Body of pancreas (tissue), 4 donors: ENCODE results near the gene MRRF. TPM values are rescaled to one million over a fixed set of nuclear protein-coding genes. Genes with fewer than 3 reads are reported as not detected.

ENCODE experiments used
- ATAC-seq: fragments of 150-250 bp; one replicate; pipeline ENCODE4 v1.9.1; 2016
- DNase-seq, 4 donors: peaks; one replicate each; pipeline ENCODE4 v3.0.0-alpha.2; 2019
- H3K27ac ChIP-seq, 4 donors: fragments of 200-600 bp; sonication (generic); 1 replicate in 3 of 4; 2 replicates in 1 of 4; pipeline versions ENCODE4 v1.5.1 to v1.6.1; 2016 to 2019; ENCODE audit warnings: mild to moderate bottlenecking in 1 of 4, mixed read lengths in 1 of 4, moderate library complexity in 1 of 4
- H3K27me3 ChIP-seq, 2 donors: fragments of 200-600 bp; sonication (generic); one replicate each; pipeline ENCODE4 v1.6.0; 2016; ENCODE audit warnings: mild to moderate bottlenecking in 1 of 2
- H3K36me3 ChIP-seq, 2 donors: fragments of 200-600 bp; sonication (generic); replicated peaks in 1 of 2; 2 replicates each; pipeline ENCODE4 v1.5.1; 2016; ENCODE audit warnings: low read depth in 2 of 2; ENCODE audit not compliant: insufficient read depth in 1 of 2
- H3K4me1 ChIP-seq: fragments of 200-600 bp; sonication (generic); one replicate; pipeline ENCODE4 v1.6.0; 2016
- H3K4me3 ChIP-seq, 2 donors: fragments of 200-600 bp; sonication (generic); 1 replicate in 1 of 2; 2 replicates in 1 of 2; pipeline ENCODE4 v1.5.1; 2016 to 2019
- H3K9me3 ChIP-seq, 3 donors: fragments of 200-600 bp; sonication (generic); 1 replicate in 2 of 3; 2 replicates in 1 of 3; pipeline ENCODE4 v1.5.1; 2016
- CTCF ChIP-seq, 7 experiments: fragments of 450-650 bp in 4 of 7; fragments of 200-600 bp in 3 of 7; sonication (generic) in 3 of 7; IDR thresholded peaks; one replicate each; pipeline ENCODE4 v1.5.1; 2016 to 2019; ENCODE audit warnings: antibody characterized with exemption in 7 of 7
- POLR2A ChIP-seq, 3 donors: fragments of 450-650 bp; IDR thresholded peaks; one replicate each; pipeline ENCODE4 v1.6.1; 2016; ENCODE audit warnings: antibody characterized with exemption in 3 of 3, mild to moderate bottlenecking in 2 of 3
- WGBS, 2 donors: methylation state at CpG; one replicate each; pipeline ENCODE4 v1.1.5; 2017; 5-methylcytosine and 5-hydroxymethylcytosine counted together
- intact Hi-C: fragments of 100-400 bp; cut with DNase I; formaldehyde crosslinking; loops from one replicate; pipeline ENCODE4 v1.15.1; 2023
- total RNA-seq, 2 donors: library from RNA; depleted of rRNA; stranded (reverse); fragments of >200 nt; gene quantifications; one replicate each; pipeline ENCODE4 v1.1.0, GENCODE V29; 2016

MRRF gene
- 10 to 100 TPM; 11.9 to 13.5 TPM for total RNA-seq

DNA sequence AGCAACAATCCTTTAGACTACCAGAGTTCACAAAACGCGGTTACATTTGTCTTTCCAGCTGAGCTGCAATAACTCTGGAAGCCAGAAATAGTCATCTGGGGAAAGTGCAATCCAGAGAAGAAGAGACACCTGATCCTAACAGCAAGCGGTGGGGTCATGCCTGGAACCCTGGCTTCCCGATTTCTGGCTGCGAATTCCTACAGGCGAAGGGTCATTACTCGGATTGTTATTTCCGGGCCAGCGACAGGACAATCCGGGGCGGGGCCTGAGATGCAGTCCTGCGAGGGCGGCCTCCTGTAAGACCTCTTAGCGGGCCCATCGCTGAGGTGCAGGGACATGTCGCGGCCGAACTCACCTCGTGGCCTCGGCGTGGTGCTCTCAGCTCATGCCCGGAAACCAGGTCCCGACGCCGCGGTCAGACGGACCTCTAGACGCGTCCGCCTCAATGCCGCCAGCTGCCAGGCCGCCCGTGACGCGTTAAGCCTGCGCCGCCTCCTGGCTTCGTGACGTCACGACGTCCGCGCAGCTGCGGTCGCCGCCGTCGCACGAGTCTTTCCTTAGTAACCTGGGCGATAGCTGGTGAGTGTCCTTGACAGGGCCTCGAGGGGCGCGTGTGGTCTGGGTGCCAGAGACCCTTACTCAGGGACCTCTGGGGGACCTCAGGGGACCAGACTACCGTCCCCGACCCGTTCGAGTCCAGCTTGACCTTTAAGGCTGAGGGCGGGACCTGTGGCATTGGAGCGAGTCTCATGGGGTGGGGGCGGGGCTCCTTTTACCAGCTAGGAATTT lies at the start of gene MRRF, which contains the start of gene RBM18:
MRRF (plus strand) TSS at position 523 of the 789 bp plus-strand sequence. CDS start 6,010 bp downstream, outside the sequence.
RBM18 (minus strand) TSS at position 481 of the 789 bp plus-strand sequence. CDS start 3,348 bp downstream, outside the sequence.
- Histone ChIP-seq H3K36me3 (peaks cover 0 to 2% of the 10 kb centered on the region in 2 donors), H3K9me3 (no peaks in the 10 kb centered on the region), H3K4me3 (peak within 1 kb of the TSS; percentile 49 to 77), H3K27me3 (no peaks in the 10 kb centered on the region), H3K27ac (peak within 1 kb of the TSS; percentile 80 to 98 (median 88)), H3K4me1 (peaks cover 38% of the 10 kb centered on the region)
- intact Hi-C loops: no loop called here
- WGBS, 2 donors: 0 to 1% methylated on average over 8 to 60 of the region's 60 CpGs
- DNase-seq: peak; percentile 90 to 92 (median 90)
- TF ChIP-seq POLR2A (IDR thresholded peaks at IDR 0.05): peak; percentile 32 to 76 (median 68)
- peak in 1 of 7 experiments; percentile 24 for TF ChIP-seq CTCF (IDR thresholded peaks at IDR 0.05)
- peak; percentile 93 for ATAC-seq

- peaks cover 0 to 26% of the 10 kb centered on the region in 2 donors for H3K27me3 ChIP-seq
Observed at GRCh38 chr9:122215663-122216062, 49.0 kb upstream of the MRRF start.

DNA sequence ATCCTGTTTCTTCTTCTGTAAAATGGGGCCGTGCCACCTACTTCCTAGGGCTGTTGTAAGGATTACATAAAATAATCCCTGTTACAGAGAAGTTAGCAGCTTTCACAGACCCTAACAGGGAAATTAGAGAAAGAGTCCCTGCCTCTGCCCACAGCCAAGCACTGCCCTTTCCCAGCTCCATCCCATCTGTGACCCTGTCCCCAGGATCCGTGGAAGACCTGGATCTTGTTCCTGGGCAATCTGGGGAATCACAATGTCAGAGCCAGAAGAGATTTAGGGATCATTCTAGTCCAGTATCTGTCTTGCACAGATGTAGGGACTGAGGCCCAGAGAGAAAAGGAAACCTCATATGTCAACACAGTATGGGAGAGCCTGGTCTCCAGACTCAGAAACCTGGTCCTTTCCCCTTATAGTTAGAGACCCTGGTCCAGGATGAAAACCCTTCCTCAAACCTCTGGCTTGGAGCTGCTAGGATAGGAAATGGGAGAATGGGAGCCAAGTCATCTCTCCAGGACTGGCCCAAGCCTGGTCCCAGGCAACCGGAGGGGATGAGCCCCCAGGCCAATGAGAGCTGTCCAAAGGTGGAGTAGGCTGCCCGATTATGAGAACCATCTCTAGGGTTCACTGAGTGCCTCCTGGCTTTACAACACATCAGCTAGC lies 48.4 kb upstream of the MRRF start:
- no peaks in the 10 kb centered on the region for H3K9me3 ChIP-seq
- 64 to 70% methylated on average over 4 of the region's 4 CpGs for WGBS, 2 donors
- peaks cover 0 to 30% of the 10 kb centered on the region in 2 donors for H3K27me3 ChIP-seq
- TF ChIP-seq CTCF (IDR thresholded peaks at IDR 0.05) (no peak), POLR2A (IDR thresholded peaks at IDR 0.05) (no peak)
- no peak overlapping the region for H3K4me3 ChIP-seq
- intact Hi-C loops: no loop called here
- peaks cover 36% of the 10 kb centered on the region for H3K4me1 ChIP-seq
- no peaks in the 10 kb centered on the region for H3K36me3 ChIP-seq
- H3K27ac ChIP-seq: no peak overlapping the region
- ATAC-seq: no peak
- no peak for DNase-seq

More at GRCh38 chr9:122215663-122216062, 49.0 kb upstream of the MRRF start:
- ATAC-seq: no peak
- DNase-seq: no peak
- no peak overlapping the region for H3K4me3 ChIP-seq
- no peaks in the 10 kb centered on the region for H3K9me3 ChIP-seq
- H3K27ac ChIP-seq: no peak overlapping the region
- TF ChIP-seq CTCF (IDR thresholded peaks at IDR 0.05): no peak
- no peak for TF ChIP-seq POLR2A (IDR thresholded peaks at IDR 0.05)
- H3K4me1 ChIP-seq: peaks cover 35% of the 10 kb centered on the region
- 89 to 100% methylated on average over 1 of the region's 1 CpG for WGBS, 2 donors
- intact Hi-C loops: no loop called here
- no peaks in the 10 kb centered on the region for H3K36me3 ChIP-seq

DNA sequence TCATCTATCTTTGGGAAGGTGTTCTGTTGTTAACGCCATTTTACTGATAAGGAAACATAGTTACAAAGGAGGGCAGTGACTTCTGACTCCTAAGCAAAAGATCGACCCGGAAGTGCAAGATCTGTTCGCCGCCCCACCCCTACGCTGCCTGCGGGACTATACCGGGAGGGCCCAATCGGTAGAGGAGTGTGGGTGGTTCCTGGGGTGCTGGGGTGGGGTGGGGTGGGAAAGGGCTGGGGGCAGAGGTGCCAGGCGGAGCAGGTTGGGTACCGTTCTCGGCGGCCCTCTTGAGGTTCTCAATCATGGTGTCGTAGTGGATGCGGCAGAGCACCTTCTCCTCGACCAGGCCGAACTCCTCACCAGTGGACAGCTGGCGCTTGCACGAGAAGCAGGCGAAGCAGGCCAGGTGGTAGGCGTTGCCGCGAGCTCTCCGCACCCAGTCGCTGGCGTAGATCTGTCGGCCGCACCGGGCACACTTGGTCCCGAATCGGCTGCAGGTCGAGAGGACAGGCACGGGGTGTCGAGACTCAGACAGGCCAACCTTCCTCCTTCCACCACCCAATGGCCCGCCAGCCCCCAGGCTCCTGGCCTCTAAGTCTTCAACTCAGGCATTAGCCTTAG lies 47.8 kb upstream of the MRRF start:
- Histone ChIP-seq H3K27ac (no peak overlapping the region), H3K4me1 (peaks cover 36% of the 10 kb centered on the region), H3K9me3 (no peaks in the 10 kb centered on the region), H3K36me3 (no peaks in the 10 kb centered on the region), H3K27me3 (peaks cover 0 to 37% of the 10 kb centered on the region in 2 donors), H3K4me3 (no peak overlapping the region)
- no peak for ATAC-seq
- DNase-seq: no peak
- TF ChIP-seq CTCF (IDR thresholded peaks at IDR 0.05) (no peak), POLR2A (IDR thresholded peaks at IDR 0.05) (no peak)
- 36 to 41% methylated on average over 23 to 35 of the region's 35 CpGs for WGBS, 2 donors
- intact Hi-C loops: no loop called here
